Activated naive CD8-positive, alpha-beta T cell (primary cell): ENCODE measurements around the gene MYRF.

ENCODE experiments used
- H3K27ac Mint-ChIP-seq: one replicate; pipeline ENCODE4 v1.8.0; 2021; ENCODE audit warnings: mixed read lengths
- H3K27me3 Mint-ChIP-seq: one replicate; pipeline ENCODE4 v1.8.0; 2021; ENCODE audit warnings: mixed read lengths
- H3K36me3 Mint-ChIP-seq: one replicate; pipeline ENCODE4 v1.8.0; 2021; ENCODE audit warnings: mixed read lengths
- H3K4me1 Mint-ChIP-seq: one replicate; pipeline ENCODE4 v1.8.0; 2021; ENCODE audit warnings: low read depth, mixed read lengths
- H3K4me3 Mint-ChIP-seq: one replicate; pipeline ENCODE4 v1.8.0; 2021; ENCODE audit warnings: mild to moderate bottlenecking, mixed read lengths
- H3K9me3 Mint-ChIP-seq: one replicate; pipeline ENCODE4 v1.8.0; 2021; ENCODE audit warnings: low read depth, mixed read lengths

MYRF gene

DNA sequence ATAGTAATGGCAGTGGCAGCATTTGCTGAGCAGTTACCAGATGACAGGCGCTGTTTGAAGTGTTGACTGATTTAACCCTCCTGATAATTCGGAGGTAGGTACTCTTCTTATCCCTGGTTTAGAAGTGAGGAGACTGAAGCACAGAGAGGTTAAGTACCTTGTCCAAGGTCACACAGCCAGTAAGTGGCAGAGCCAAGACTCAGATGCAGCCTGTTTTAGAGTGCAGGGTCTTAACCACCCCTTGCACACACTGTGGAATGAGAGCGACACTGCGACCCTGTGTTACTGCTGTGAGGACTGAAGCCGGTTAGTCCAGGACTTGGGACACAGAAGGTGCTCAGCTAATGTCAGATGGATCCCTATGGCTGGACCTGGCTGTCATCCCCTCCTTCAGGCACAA, 37.5 kb upstream of the MYRF start:
- Mint-ChIP-seq H3K27me3 (no peaks in the 10 kb centered on the region), H3K27ac (no peak overlapping the region), H3K4me3 (no peak overlapping the region), H3K4me1 (no peaks in the 10 kb centered on the region), H3K9me3 (no peaks in the 10 kb centered on the region), H3K36me3 (no peaks in the 10 kb centered on the region)

DNA sequence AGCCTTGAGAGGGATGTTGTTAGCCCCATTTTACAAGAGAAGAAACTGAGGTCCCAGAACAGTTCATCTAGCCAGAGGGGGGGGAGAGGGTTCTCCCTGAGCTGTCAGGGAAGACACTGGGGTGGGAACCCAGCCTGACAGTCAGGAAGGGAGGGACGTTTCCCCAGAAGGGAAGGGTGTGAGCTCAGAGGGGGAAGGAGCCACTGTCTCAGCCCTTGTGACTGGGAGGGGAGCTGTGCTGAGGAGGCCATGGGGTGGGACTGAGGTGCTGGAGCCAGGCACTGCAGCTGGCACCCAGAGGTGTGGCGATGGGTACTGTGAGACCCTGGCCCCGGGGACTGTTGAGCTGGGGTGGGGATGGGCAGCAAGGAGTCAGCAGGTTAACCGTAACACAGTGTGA, 36.6 kb upstream of the MYRF start:
- H3K4me1 Mint-ChIP-seq, result no peaks in the 10 kb centered on the region
- H3K27ac Mint-ChIP-seq, result no peak overlapping the region
- H3K4me3 Mint-ChIP-seq, result no peak overlapping the region
- no peaks in the 10 kb centered on the region for H3K9me3 Mint-ChIP-seq
- no peaks in the 10 kb centered on the region for H3K27me3 Mint-ChIP-seq
- H3K36me3 Mint-ChIP-seq, result no peaks in the 10 kb centered on the region

DNA sequence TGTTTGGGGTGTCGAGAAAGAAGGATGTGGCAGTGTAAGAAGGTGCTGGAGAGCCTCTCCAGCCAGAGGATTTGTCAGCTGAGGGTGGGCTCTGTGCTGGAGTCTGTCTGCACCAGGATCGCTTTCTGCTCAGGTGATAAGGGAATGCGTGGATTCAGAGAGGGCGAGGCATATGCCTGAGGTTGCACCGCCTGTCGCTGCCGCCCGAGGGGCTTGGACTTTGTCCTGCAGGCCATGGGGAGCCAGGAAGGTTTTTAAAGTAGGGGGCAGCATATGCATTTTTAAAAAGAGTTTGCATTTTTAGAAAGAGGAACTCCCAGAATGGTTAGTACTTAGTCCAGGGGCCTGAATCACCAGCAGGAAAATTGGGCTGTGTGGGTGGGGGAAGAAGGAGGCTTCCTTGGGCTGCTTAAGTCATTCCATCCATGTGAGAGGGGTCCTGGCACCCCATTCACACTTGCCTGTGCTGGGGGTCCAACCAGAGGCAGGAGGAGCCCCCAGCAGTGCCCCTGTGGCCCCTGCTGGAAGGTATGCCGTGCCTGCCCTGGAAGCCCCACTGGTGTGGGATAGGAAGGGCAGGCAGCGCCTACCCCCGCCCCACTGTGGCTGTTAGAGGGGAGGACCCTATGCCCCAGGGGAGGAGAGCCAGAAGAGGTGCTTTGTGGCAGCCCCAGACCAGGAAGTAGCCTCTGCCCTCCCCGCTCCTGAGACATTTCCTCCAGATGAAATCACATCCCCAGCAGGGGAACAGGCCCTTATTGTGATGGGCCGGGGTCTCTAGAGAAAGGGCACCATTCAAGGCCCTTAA, 35.8 kb upstream of the MYRF start:
- no peaks in the 10 kb centered on the region for H3K27me3 Mint-ChIP-seq
- no peaks in the 10 kb centered on the region for H3K9me3 Mint-ChIP-seq
- no peaks in the 10 kb centered on the region for H3K4me1 Mint-ChIP-seq
- no peak overlapping the region for H3K27ac Mint-ChIP-seq
- no peaks in the 10 kb centered on the region for H3K36me3 Mint-ChIP-seq
- no peak overlapping the region for H3K4me3 Mint-ChIP-seq

DNA sequence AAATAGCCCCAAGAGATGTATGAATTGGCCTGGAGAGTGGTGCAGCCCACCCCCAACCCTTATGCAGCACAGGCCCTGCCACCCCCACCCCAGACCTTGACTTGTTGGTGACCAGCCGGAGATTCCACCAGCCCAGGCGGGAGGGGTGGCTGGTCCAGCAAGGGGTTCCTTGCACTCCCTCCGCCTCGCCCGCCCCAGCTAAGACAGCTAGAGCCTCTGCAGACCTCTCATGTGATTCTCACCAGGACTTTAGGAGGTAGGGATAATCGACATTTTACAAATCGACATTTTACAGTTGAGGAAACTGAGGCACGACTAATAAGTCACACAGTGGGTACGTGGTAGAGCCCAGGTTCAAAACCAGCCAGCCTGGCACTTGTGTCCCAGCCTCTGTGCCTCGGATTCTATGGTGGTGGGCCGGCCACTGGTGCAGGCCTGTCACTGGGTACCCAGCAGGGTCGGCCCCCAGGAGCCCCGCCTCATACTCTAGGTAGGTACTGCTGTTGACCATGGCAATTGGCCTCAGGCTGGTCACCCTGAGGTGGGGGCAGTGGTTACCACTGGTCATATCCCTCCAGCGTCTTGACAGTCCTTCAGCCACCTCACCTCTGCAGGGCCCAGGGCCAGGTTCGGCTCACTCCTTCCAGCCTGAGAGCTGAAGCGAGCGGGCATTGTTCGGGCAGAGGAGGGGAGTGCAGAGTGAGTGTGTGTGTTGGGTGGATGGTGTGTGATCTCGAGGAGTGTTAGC, 35.0 kb upstream of the MYRF start:
- no peak overlapping the region for H3K27ac Mint-ChIP-seq
- H3K9me3 Mint-ChIP-seq, result no peaks in the 10 kb centered on the region
- H3K4me3 Mint-ChIP-seq, result no peak overlapping the region
- H3K27me3 Mint-ChIP-seq, result no peaks in the 10 kb centered on the region
- no peaks in the 10 kb centered on the region for H3K4me1 Mint-ChIP-seq
- H3K36me3 Mint-ChIP-seq, result no peaks in the 10 kb centered on the region

- no peaks in the 10 kb centered on the region for H3K36me3 Mint-ChIP-seq
- H3K27me3 Mint-ChIP-seq, result no peaks in the 10 kb centered on the region
- H3K4me3 Mint-ChIP-seq, result no peak overlapping the region
- no peaks in the 10 kb centered on the region for H3K9me3 Mint-ChIP-seq
- H3K27ac Mint-ChIP-seq, result no peak overlapping the region
- H3K4me1 Mint-ChIP-seq, result no peaks in the 10 kb centered on the region
Measured at GRCh38 chr11:61718046-61718531, 34.3 kb upstream of the MYRF start.

DNA sequence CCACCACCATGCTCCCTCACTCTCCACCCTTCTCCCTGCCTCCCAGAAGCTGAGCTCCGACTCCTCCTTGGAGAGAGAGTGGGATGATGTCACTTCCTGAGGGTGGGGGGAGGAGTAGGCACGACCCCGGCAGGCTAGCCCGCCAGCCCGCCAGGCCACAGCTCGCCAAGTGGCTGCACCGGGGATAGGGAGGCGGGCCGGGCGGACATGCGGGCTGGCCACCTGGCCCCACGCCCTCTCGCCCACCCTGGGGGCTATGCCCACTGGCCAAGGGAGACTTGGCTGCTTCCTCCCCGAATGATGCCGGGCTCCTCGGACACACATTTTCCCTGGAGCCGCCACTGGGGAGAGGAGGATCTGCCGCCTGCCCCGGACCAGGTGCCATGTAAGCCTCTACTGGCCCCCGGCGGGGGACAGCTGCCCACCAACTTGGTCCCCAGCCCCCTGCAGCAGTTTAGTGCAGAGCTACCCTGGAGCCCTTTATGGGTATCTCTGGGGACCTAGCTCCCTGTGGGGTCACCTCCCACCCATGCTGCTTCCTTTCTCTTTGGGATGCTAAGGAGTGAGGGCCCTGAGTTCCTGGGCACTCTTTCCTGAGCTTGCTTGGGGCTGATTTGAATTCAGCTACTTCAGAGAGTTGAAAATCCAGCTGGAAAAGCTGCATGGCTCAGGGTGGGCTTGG, 33.7 kb upstream of the MYRF start:
- no peak overlapping the region for H3K4me3 Mint-ChIP-seq
- no peaks in the 10 kb centered on the region for H3K4me1 Mint-ChIP-seq
- no peaks in the 10 kb centered on the region for H3K36me3 Mint-ChIP-seq
- H3K9me3 Mint-ChIP-seq, result no peaks in the 10 kb centered on the region
- H3K27ac Mint-ChIP-seq, result no peak overlapping the region
- no peaks in the 10 kb centered on the region for H3K27me3 Mint-ChIP-seq

- no peak overlapping the region for H3K4me3 Mint-ChIP-seq
- H3K36me3 Mint-ChIP-seq, result no peaks in the 10 kb centered on the region
- no peaks in the 10 kb centered on the region for H3K27me3 Mint-ChIP-seq
- H3K4me1 Mint-ChIP-seq, result no peaks in the 10 kb centered on the region
- no peak overlapping the region for H3K27ac Mint-ChIP-seq
- H3K9me3 Mint-ChIP-seq, result no peaks in the 10 kb centered on the region
Measured at GRCh38 chr11:61719978-61720377, 32.5 kb upstream of the MYRF start.

- Mint-ChIP-seq H3K4me3 (no peak overlapping the region), H3K9me3 (no peaks in the 10 kb centered on the region), H3K4me1 (no peaks in the 10 kb centered on the region), H3K27ac (no peak overlapping the region), H3K27me3 (no peaks in the 10 kb centered on the region), H3K36me3 (no peaks in the 10 kb centered on the region)
Measured at GRCh38 chr11:61720597-61720996, 31.8 kb upstream of the MYRF start.

DNA sequence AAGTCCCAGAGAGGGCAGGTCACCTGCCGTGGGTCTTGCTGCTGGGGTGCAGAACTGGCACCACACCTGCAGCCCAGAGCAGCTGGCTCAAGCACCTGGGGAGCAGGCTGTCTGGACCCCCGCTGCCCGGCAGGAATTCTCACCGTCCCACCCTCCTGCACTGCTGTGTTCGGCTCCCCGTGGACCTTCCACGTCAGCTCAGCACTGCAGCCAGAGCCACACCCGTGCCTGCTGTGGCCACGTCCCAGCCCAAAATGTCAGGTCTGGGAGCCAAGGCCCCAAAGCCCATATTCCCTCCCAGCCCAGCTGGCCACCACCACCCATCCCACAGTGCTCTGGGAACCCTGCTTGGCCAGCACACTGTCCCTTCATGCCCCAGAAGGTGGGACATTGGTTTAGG, 28.0 kb upstream of the MYRF start:
- Mint-ChIP-seq H3K4me1 (no peaks in the 10 kb centered on the region), H3K27me3 (no peaks in the 10 kb centered on the region), H3K27ac (no peak overlapping the region)

GRCh38 chr11:61725781-61726231, 26.6 kb upstream of the MYRF start:
- H3K27ac Mint-ChIP-seq, result no peak overlapping the region

More for the DNA sequence above, 28.0 kb upstream of the MYRF start:
- Mint-ChIP-seq H3K36me3 (no peaks in the 10 kb centered on the region), H3K4me3 (no peak overlapping the region), H3K9me3 (no peaks in the 10 kb centered on the region)

GRCh38 chr11:61726775-61727174, 25.7 kb upstream of the MYRF start:
- H3K4me1 Mint-ChIP-seq, result no peaks in the 10 kb centered on the region
- no peak overlapping the region for H3K4me3 Mint-ChIP-seq
- no peak overlapping the region for H3K27ac Mint-ChIP-seq
- H3K36me3 Mint-ChIP-seq, result no peaks in the 10 kb centered on the region
- no peaks in the 10 kb centered on the region for H3K9me3 Mint-ChIP-seq
- no peaks in the 10 kb centered on the region for H3K27me3 Mint-ChIP-seq

More at GRCh38 chr11:61725781-61726231, 26.6 kb upstream of the MYRF start:
- Mint-ChIP-seq H3K4me1 (no peaks in the 10 kb centered on the region), H3K36me3 (no peaks in the 10 kb centered on the region), H3K4me3 (no peak overlapping the region), H3K27me3 (no peaks in the 10 kb centered on the region), H3K9me3 (no peaks in the 10 kb centered on the region)

DNA sequence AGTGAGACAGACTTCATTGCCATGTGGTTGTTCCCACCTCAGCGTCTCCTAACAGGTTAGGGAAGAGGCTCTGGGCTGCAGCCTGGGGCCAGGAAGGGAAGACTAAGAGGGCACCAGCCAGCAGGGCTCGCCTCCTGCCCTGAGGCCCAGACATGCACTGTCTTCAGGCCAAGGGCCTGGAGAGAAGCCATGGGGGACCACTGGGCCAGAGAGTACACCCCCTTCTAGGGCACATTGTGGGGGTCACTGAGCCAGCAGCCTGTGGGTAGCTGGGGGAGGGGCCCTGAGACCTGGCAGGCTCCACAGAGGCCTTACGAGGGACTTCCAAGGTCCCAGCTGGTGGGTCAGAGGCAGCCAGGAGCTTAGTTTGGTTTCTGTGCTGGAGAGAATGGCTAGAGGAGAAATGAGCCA, 25.0 kb upstream of the MYRF start:
- Mint-ChIP-seq H3K36me3 (no peaks in the 10 kb centered on the region), H3K27ac (no peak overlapping the region), H3K4me3 (no peak overlapping the region)

GRCh38 chr11:61728066-61728939, 24.1 kb upstream of the MYRF start:
- Mint-ChIP-seq H3K4me3 (no peak overlapping the region), H3K9me3 (no peaks in the 10 kb centered on the region), H3K27ac (no peak overlapping the region), H3K27me3 (no peaks in the 10 kb centered on the region), H3K4me1 (peaks cover 1% of the 10 kb centered on the region), H3K36me3 (no peaks in the 10 kb centered on the region)

More for the DNA sequence above, 25.0 kb upstream of the MYRF start:
- Mint-ChIP-seq H3K4me1 (no peaks in the 10 kb centered on the region), H3K9me3 (no peaks in the 10 kb centered on the region), H3K27me3 (no peaks in the 10 kb centered on the region)

DNA sequence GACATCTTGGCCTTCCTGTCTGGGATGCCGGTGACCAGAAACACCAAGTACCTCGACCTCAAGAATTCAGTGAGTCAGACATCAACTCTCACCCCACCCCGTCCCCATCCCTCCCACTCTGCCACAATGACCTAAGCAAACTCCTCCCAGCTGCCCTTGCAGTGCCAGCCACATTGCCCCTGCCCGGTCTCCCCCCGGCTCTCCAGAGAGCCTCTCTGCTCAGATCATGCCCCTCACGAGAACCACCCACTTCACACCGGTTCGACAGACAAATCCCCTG, 23.6 kb upstream of the MYRF start:
- Mint-ChIP-seq H3K4me1 (peaks cover 3% of the 10 kb centered on the region), H3K27ac (no peak overlapping the region), H3K36me3 (no peaks in the 10 kb centered on the region), H3K4me3 (no peak overlapping the region), H3K27me3 (no peaks in the 10 kb centered on the region), H3K9me3 (no peaks in the 10 kb centered on the region)
